Aorta (tissue), 5 donors: ENCODE results near the gene THAP4. TPM values are rescaled to one million over a fixed set of nuclear protein-coding genes. Genes with fewer than 3 reads are reported as not detected.

ENCODE experiments used
- ATAC-seq: fragments of 200-7000 bp; cut with Tn5 transposase; one replicate; pipeline ENCODE4 v1.9.1; 2022; ENCODE audit warnings: moderate library complexity; ENCODE audit not compliant: low FRiP score
- DNase-seq, 2 donors: peaks; one replicate each; pipeline ENCODE4 v3.0.0-alpha.2; 2020
- H3K27ac ChIP-seq, 2 donors: one replicate each; pipeline ENCODE4 v1.5.1; 2013; ENCODE audit warnings: low read length in 2 of 2, mild to moderate bottlenecking in 2 of 2, moderate library complexity in 2 of 2, control low read depth in 1 of 2, inconsistent platforms in 1 of 2, low read depth in 1 of 2
- H3K27me3 ChIP-seq, 2 donors: one replicate each; pipeline ENCODE4 v1.6.1; 2013; ENCODE audit warnings: control low read depth in 1 of 2, low read length in 1 of 2, mild to moderate bottlenecking in 1 of 2, moderate library complexity in 1 of 2; ENCODE audit not compliant: insufficient read depth in 2 of 2, control insufficient read depth in 1 of 2
- H3K36me3 ChIP-seq, 2 donors: one replicate each; pipeline ENCODE4 v1.6.1; 2013; ENCODE audit warnings: control low read depth in 1 of 2, low read length in 1 of 2, mild to moderate bottlenecking in 1 of 2; ENCODE audit not compliant: insufficient read depth in 2 of 2, control insufficient read depth in 1 of 2
- H3K4me1 ChIP-seq, 2 donors: one replicate each; pipeline ENCODE4 v1.6.1; 2013; ENCODE audit warnings: low read length in 2 of 2, control low read depth in 1 of 2, mild to moderate bottlenecking in 1 of 2, moderate library complexity in 1 of 2; ENCODE audit not compliant: insufficient read depth in 2 of 2, control insufficient read depth in 1 of 2
- H3K4me3 ChIP-seq, 2 donors: one replicate each; pipeline ENCODE4 v1.5.1; 2013; ENCODE audit warnings: low read length in 2 of 2, control low read depth in 1 of 2, mild to moderate bottlenecking in 1 of 2
- H3K9me3 ChIP-seq: one replicate; pipeline ENCODE4 v1.6.1; 2013; ENCODE audit warnings: mild to moderate bottlenecking, low read length; ENCODE audit not compliant: control insufficient read depth
- WGBS, 2 donors: extraction: QIAGEN DNeasy Blood & Tissue Kit; methylation state at CpG; one replicate each; pipeline ENCODE4 v1.1.7; 2013; 5-methylcytosine and 5-hydroxymethylcytosine counted together
- intact Hi-C, 2 donors: fragments of 100-400 bp; cut with DNase I; formaldehyde crosslinking; loops; one replicate each; pipeline versions ENCODE4 v1.14.2 to v1.15.0; 2022
- polyA plus RNA-seq, 2 donors: library from polyadenylated mRNA; stranded (reverse); fragments of 200-250 nt; gene quantifications; one replicate each; pipeline ENCODE4 v1.2.3, GENCODE V29; 2013
- total RNA-seq, 2 donors: library from RNA; stranded (reverse); fragmentation: NEBNext Ultra II Directional; extraction: Animal tissue kit (Norgen Biotek cat#: 25700); gene quantifications; one replicate each; pipeline ENCODE4 v1.2.1, GENCODE V29; 2021
- donor health status: healthy with polysubstance abuse.
- donor health status: Bipolar disorder and iron deficiency.
- donor health status: DM: no; HTN: no; CAD: no.
- donor health status: DM: no; HTN: no; CAD: no.
- donor health status: DM: yes; HTN: yes; CAD: no.

Gene THAP4
- total and polyA plus RNA-seq, 4 donors, result 24.3 to 41.5 (median 30.5) TPM

DNA sequence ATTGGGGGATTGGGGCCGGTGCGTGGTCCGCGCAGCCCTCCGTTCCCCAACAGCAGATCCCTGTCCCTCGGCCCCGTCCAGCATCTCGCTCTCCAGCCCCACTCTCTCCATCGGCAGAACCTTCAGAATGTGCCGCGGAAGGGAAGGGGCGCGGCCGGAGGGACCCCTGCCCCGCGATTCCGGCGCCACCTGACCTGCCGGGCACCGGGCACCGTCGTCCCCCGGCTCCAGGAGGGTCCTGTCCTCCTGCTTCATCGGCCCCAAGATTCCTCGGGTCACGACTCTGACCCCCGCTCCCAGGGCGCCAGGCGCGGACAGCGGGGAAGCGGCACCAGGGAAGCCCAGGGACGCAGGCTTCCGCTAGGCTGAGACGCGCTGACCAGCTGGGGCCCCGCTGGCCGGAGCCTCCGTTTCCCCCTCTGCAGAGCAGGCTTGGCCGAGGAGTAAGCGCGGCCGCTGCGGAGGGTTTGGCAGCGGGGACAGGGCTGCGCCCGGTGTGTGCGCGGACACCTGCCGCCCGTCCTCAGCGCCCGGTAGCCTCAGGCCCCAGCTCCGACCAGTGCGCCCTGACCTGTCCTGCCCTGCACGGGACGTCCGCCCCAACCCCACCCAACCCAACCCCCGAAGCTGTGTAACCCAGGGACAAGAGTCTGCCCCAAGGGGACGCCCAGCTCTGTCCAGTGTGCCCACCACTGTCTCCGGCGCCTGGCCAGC is 95.2 kb downstream of the THAP4 start:
- Histone ChIP-seq H3K36me3 (no peaks in the 10 kb centered on the region), H3K4me1 (no peaks in the 10 kb centered on the region), H3K27me3 (no peaks in the 10 kb centered on the region), H3K9me3 (no peaks in the 10 kb centered on the region), H3K27ac (no peak overlapping the region), H3K4me3 (no peak overlapping the region)
- DNase-seq (no peak), ATAC-seq (peak; percentile 42)
- intact Hi-C loops, result no loop called here
- 14% methylated on average over 51 to 62 of the region's 62 CpGs for WGBS, 2 donors

DNA sequence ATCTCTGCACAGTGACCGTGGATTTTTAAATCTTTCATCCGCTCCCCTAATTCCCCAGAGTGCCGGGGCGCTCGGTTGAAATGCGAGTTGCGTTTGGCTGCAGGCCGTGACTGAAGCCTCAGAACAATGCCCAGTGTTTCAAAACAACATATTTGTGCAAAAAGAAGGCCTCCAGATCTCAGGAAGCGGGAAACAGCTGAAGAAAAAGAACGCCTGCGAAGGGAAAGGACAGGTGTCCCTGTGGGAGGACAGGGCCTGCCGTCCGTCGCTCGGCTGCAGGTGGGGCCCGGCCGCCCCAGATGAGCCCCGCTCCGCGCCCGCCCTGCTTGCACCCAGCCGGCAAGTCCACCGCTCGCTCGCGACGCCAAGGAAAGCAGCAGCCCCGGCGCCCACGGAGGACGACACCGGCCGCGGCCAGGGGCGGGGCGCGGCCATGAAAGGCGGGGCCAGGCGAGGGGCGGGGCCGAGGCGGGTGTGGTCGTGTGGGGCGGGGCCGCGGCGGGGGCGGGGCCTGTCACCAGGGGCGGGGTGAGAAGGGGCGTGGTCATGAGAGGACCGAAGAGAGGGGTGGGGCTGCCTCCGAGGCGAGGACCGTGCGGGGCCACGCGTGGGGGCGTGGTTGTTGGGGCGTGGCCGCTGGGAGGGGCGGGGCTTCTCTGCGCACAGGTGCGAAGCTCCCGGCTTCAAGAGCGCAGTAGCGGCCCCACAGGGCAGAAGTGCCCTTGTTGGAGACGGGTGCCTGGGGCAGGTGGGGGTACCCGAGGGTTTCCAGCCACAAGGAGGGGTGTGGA is 96.0 kb downstream of the THAP4 start:
- Histone ChIP-seq H3K27ac (no peak overlapping the region), H3K36me3 (no peaks in the 10 kb centered on the region), H3K4me3 (peak overlapping the region; percentile 16 to 25), H3K27me3 (no peaks in the 10 kb centered on the region), H3K9me3 (no peaks in the 10 kb centered on the region), H3K4me1 (no peaks in the 10 kb centered on the region)
- no peak for DNase-seq
- intact Hi-C loops, result no loop called here
- WGBS, 2 donors, result 1 to 3% methylated on average over 49 to 68 of the region's 68 CpGs
- ATAC-seq, result peak; percentile 59

DNA sequence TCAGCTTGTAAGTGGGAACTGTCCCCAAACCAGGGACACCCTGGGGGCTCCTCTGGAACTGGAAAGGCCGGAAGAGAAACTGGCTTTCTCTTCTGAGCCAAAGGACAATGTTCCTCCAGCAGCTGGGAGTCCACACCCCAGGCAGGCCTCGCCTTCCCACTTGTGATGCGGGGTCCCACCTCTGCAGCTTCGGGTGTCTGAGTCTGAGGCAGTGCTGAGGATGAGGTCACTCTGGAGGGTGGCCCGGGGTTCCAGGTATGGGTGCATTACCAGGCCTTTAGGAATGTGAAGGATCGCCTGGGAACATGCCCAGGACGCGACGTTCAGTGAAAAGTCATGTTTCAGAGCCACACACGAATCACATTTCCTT is 96.6 kb downstream of the THAP4 start:
- no peaks in the 10 kb centered on the region for H3K9me3 ChIP-seq
- DNase-seq (no peak), ATAC-seq (no peak)
- H3K36me3 ChIP-seq, result no peaks in the 10 kb centered on the region
- no peaks in the 10 kb centered on the region for H3K27me3 ChIP-seq
- no peak overlapping the region for H3K27ac ChIP-seq
- 22 to 34% methylated on average over 10 of the region's 10 CpGs for WGBS, 2 donors
- no peak overlapping the region for H3K4me3 ChIP-seq
- intact Hi-C loops, result no loop called here
- H3K4me1 ChIP-seq, result no peaks in the 10 kb centered on the region

DNA sequence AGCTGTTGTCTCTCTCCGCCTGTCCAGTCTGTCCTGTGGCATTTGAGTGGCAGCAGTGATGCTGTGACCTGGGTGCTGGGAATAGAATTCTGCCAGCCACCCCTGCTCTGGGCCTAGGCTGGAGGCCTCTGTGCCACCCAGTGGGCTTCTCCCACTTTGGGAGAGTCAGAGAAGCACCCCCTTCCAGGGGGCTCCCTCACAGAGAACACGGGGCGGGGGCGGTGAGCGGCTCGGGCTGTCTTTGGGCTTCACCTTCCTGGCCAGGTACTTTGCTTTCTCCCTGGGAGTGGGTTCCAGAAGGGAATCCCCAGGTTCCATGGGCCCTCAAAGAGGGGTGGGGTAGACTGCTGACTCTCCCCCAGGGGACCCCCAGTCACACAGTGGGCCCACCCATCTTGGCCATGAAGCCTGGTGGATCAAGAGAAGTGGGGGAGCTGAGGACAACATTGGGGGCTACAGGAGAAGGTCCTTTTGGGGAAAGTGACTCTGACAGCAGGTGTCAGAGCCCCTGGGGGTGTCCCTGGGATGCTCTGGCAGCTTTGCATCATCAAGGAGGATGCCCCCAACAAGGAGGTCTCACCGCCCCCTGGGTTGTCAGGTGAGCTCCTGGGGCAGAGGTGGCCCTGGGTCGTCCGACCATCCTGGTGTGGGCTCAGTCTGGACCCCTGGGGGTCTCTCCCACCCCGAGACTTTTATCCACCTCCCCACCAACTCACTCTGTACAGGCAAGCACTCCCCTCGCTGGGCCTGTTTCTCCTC is 97.2 kb downstream of the THAP4 start:
- 95 to 96% methylated on average over 11 of the region's 11 CpGs for WGBS, 2 donors
- no peaks in the 10 kb centered on the region for H3K4me1 ChIP-seq
- no peaks in the 10 kb centered on the region for H3K27me3 ChIP-seq
- H3K36me3 ChIP-seq, result no peaks in the 10 kb centered on the region
- no peaks in the 10 kb centered on the region for H3K9me3 ChIP-seq
- H3K27ac ChIP-seq, result no peak overlapping the region
- H3K4me3 ChIP-seq, result no peak overlapping the region
- ATAC-seq (no peak), DNase-seq (no peak)
- intact Hi-C loops, result no loop called here

DNA sequence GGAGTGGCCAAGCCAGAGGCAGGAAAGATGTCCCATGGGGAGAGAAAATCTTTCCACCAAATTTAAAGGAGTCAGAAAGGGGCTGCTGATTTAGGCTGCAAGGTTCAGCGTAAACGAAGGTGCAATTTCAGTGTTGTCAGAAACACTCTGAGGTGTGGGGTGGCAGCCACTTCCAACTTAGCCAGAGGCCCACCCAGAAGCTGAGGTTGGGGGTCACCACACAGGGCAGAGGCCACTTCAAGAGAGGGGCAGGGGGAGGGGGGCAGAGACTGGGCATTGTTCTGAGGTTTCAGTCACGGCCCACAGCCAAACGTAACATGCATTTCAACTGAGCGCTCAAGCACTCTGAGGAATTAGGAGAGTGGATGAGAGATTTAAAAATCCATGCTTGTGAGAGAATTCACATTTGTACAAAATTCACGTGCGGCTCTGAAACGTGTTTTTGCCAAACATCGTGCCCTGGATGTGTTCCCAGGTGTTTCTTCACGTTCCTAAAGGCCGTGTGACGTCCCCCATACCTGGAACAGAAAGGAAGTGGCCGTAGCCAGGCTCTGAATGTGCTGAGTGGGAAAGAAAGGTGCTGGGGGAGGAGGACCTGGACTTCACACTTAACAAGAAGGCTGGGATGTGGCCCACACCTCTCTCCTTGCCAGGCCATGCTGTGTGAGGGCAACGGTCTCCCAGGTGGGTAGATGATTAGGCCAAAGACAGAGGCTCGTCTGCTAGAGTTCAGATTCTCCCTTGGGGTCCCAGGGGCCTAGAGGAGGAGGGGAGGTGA is 97.9 kb downstream of the THAP4 start:
- H3K4me3 ChIP-seq, result no peak overlapping the region
- H3K27me3 ChIP-seq, result no peaks in the 10 kb centered on the region
- no peaks in the 10 kb centered on the region for H3K4me1 ChIP-seq
- H3K27ac ChIP-seq, result no peak overlapping the region
- intact Hi-C loops, result no loop called here
- no peaks in the 10 kb centered on the region for H3K9me3 ChIP-seq
- DNase-seq, result peak in 1 of 2 donors; percentile 57
- 65 to 80% methylated on average over 15 of the region's 15 CpGs for WGBS, 2 donors
- no peaks in the 10 kb centered on the region for H3K36me3 ChIP-seq
- ATAC-seq, result no peak

DNA sequence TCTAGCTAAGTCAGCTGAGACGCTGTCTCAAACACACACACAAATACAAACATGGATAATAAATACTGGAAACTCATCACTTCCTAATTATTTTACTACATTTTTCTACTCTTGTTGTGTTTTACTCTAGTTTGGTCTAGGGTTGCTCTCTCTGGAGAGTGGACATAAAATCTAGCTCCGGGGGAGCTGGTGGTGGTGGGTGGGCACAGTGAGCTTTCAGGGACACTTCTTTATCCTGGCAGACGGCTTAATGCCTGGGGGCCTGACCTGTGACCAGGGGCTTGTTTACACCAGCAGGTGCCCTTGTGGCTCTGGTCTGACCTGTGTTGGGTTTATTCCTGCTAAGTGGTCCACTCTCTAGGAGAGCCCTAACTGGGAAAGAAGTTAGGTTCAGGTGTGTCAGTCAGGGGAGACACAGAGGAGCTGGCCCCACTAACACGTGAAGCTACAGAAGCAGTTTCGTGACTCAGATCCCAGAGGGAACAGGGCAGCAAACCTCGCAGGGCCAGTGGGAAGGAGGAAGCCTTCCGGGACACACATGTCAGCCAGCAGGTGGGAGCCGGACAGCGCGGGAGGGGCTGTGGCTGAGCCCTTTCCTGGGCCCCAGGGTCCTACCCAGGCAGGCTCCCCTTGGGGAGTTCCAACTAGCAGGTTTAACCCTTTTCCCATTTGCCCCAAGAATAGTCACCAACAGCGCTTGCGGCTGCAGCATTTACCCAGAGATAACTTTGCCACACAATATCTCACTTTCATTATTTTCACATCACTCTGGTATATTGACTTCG is 100.9 kb downstream of the THAP4 start:
- H3K4me1 ChIP-seq, result no peaks in the 10 kb centered on the region
- no peak for ATAC-seq
- H3K27me3 ChIP-seq, result no peaks in the 10 kb centered on the region
- intact Hi-C loops, result no loop called here
- H3K27ac ChIP-seq, result no peak overlapping the region
- H3K36me3 ChIP-seq, result no peaks in the 10 kb centered on the region
- WGBS, 2 donors, result 50 to 56% methylated on average over 13 of the region's 13 CpGs
- H3K4me3 ChIP-seq, result no peak overlapping the region
- peak in 1 of 2 donors; percentile 73 for DNase-seq
- no peaks in the 10 kb centered on the region for H3K9me3 ChIP-seq

DNA sequence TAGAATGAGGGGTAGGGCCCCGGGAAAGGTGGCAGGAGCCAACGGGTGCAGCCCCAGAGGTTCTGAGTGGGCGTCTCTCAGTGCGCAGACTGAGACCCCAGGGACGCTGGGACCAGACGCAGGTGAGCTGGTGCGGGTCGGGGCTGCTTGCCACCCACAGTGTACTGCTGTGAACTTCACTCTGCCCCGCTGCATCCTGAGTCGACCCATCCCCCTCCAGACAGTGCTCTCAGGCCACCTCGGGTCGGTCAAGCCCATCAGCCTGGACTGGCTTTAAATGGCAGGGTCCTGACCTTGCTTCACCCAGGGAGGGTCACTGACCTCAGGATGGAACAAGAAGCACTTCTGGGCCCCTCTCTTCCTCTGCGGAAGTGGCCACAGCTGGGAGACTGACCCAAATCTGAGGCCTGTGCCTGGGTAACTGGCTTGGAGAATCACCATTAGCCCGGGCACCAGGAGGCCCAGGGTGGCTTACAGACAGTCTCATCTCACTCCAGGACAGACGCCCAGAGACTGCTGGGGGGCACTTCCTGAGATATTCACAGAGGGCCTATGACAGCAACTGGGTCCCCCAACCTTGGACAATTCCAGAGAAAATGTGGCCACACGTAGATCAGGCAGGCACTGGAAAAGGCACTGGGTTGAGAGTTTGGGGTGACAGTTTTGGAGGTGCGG is 102.1 kb downstream of the THAP4 start:
- Histone ChIP-seq H3K9me3 (no peaks in the 10 kb centered on the region), H3K36me3 (no peaks in the 10 kb centered on the region), H3K27me3 (no peaks in the 10 kb centered on the region), H3K4me3 (no peak overlapping the region), H3K27ac (no peak overlapping the region), H3K4me1 (no peaks in the 10 kb centered on the region)
- no peak for ATAC-seq
- 75 to 76% methylated on average over 17 of the region's 17 CpGs for WGBS, 2 donors
- intact Hi-C loops, result no loop called here
- DNase-seq, result peak in 1 of 2 donors; percentile 75
